Neuronal stem cell (in vitro differentiated cells): Measurements from ENCODE around the gene TUBA4A.

Source experiments
- DNase-seq: peaks from one replicate; pipeline ENCODE4 v3.0.0-alpha.2; 2013; ENCODE audit warnings: low spot score
- H2AFZ ChIP-seq: one replicate; pipeline ENCODE4 v1.6.1; 2013; ENCODE audit warnings: mild to moderate bottlenecking, low read length, inconsistent platforms
- H2AK5ac ChIP-seq: 2 replicates; pipeline ENCODE4 v1.6.1; 2013; ENCODE audit warnings: low read depth, mild to moderate bottlenecking, inconsistent platforms, low read length, moderate library complexity, mixed read lengths
- H2BK120ac ChIP-seq: 2 replicates; pipeline ENCODE4 v1.6.1; 2013; ENCODE audit warnings: low read depth, mild to moderate bottlenecking, inconsistent platforms, low read length, moderate library complexity, mixed read lengths
- H2BK12ac ChIP-seq: one replicate; pipeline ENCODE4 v1.6.1; 2013; ENCODE audit warnings: low read length, inconsistent platforms
- H2BK15ac ChIP-seq: 2 replicates; pipeline ENCODE4 v1.6.1; 2013; ENCODE audit warnings: mild to moderate bottlenecking, low read length, inconsistent platforms, mixed read lengths
- H2BK5ac ChIP-seq: one replicate; pipeline ENCODE4 v1.6.1; 2013; ENCODE audit warnings: inconsistent platforms, mild to moderate bottlenecking, low read length, moderate library complexity
- H3K14ac ChIP-seq: one replicate; pipeline ENCODE4 v1.6.1; 2013; ENCODE audit warnings: low read length, inconsistent platforms
- H3K18ac ChIP-seq: 2 replicates; pipeline ENCODE4 v1.6.1; 2013; ENCODE audit warnings: low read length, inconsistent platforms
- H3K23ac ChIP-seq: 2 replicates; pipeline ENCODE4 v1.6.1; 2013; ENCODE audit warnings: low read depth, mild to moderate bottlenecking, mixed read lengths, low read length, inconsistent platforms; ENCODE audit not compliant: poor library complexity
- H3K27ac ChIP-seq: replicated peaks from 3 replicates; pipeline ENCODE4 v1.5.1; 2013; ENCODE audit warnings: low read length, inconsistent platforms
- H3K27me3 ChIP-seq, 3 experiments: 2 replicates each; pipeline ENCODE4 v1.6.1; 2013; ENCODE audit warnings: low read length in 3 of 3, mild to moderate bottlenecking in 2 of 3, inconsistent platforms in 1 of 3, low read depth in 1 of 3, mixed read lengths in 1 of 3, moderate library complexity in 1 of 3; ENCODE audit not compliant: control insufficient read depth in 3 of 3, insufficient read depth in 3 of 3
- H3K36me3 ChIP-seq, 2 donors: replicated peaks in 1 of 2; 2 replicates each; pipeline ENCODE4 v1.6.1; 2013; ENCODE audit warnings: low read length in 2 of 2; ENCODE audit not compliant: control insufficient read depth in 2 of 2, insufficient read depth in 2 of 2
- H3K4ac ChIP-seq: 2 replicates; pipeline ENCODE4 v1.6.1; 2013; ENCODE audit warnings: inconsistent platforms, mild to moderate bottlenecking, low read length, moderate library complexity
- H3K4me1 ChIP-seq, 2 donors: 1 replicate in 1 of 2; 2 replicates in 1 of 2; pipeline ENCODE4 v1.6.1; 2013; ENCODE audit warnings: low read length in 2 of 2, low read depth in 1 of 2; ENCODE audit not compliant: control insufficient read depth in 2 of 2, insufficient read depth in 1 of 2
- H3K4me2 ChIP-seq: one replicate; pipeline ENCODE4 v1.6.1; 2013; ENCODE audit warnings: mild to moderate bottlenecking, low read length, inconsistent platforms; ENCODE audit not compliant: insufficient read depth, poor library complexity, severe bottlenecking
- H3K4me3 ChIP-seq, 2 donors: 2 replicates each; pipeline ENCODE4 v1.5.1; 2013; ENCODE audit warnings: low read length in 2 of 2, mild to moderate bottlenecking in 2 of 2, inconsistent platforms in 1 of 2, moderate library complexity in 1 of 2
- H3K79me1 ChIP-seq: one replicate; pipeline ENCODE4 v1.6.1; 2013; ENCODE audit warnings: low read depth, mild to moderate bottlenecking, inconsistent platforms, low read length, moderate library complexity
- H3K9ac ChIP-seq: one replicate; pipeline ENCODE4 v1.6.1; 2013; ENCODE audit warnings: mild to moderate bottlenecking, low read depth, low read length, inconsistent platforms; ENCODE audit not compliant: poor library complexity
- H3K9me3 ChIP-seq, 2 donors: replicated peaks in 1 of 2; 2 replicates each; pipeline versions ENCODE3 to v1.6.1; 2013; ENCODE audit warnings: low read length in 2 of 2, mild to moderate bottlenecking in 2 of 2, inconsistent platforms in 1 of 2, low read depth in 1 of 2, mixed read lengths in 1 of 2, moderate library complexity in 1 of 2; ENCODE audit not compliant: control insufficient read depth in 2 of 2, insufficient read depth in 1 of 2
- H4K8ac ChIP-seq: one replicate; pipeline ENCODE4 v1.6.1; 2013; ENCODE audit warnings: low read depth, mild to moderate bottlenecking, inconsistent platforms, low read length, moderate library complexity
- H4K91ac ChIP-seq: one replicate; pipeline ENCODE4 v1.6.1; 2013; ENCODE audit warnings: low read length, low read depth, mild to moderate bottlenecking, inconsistent platforms; ENCODE audit not compliant: poor library complexity
- WGBS, 2 donors: extraction: QIAGEN DNeasy Blood & Tissue Kit; methylation state at CpG; one replicate each; pipeline ENCODE4 v1.1.7; 2013; ENCODE audit warnings: missing lambda C conversion rate in 2 of 2, mixed read lengths in 1 of 2; ENCODE audit not compliant: insufficient read length in 2 of 2, insufficient replicate concordance in 1 of 2; ENCODE audit errors: extremely low coverage in 2 of 2; 5-methylcytosine and 5-hydroxymethylcytosine counted together

Gene TUBA4A

GRCh38 chr2:219209236-219210195 lies 44.2 kb downstream of the TUBA4A start:
- H3K14ac ChIP-seq: no peak overlapping the region
- H2AK5ac ChIP-seq: no peak overlapping the region
- no peak overlapping the region for H3K27ac ChIP-seq
- H2BK5ac ChIP-seq: no peak overlapping the region
- H4K91ac ChIP-seq: no peak overlapping the region
- no peak overlapping the region for H2BK120ac ChIP-seq
- H3K4me1 ChIP-seq: peaks cover 7 to 8% of the 10 kb centered on the region in 2 donors
- no peaks in the 10 kb centered on the region for H3K27me3 ChIP-seq
- peak overlapping the region; percentile 24 for H3K9ac ChIP-seq
- peaks cover 0 to 2% of the 10 kb centered on the region in 2 donors for H3K9me3 ChIP-seq
- H2BK15ac ChIP-seq: no peak overlapping the region
- DNase-seq: no peak
- H2BK12ac ChIP-seq: no peak overlapping the region
- H3K4ac ChIP-seq: no peak overlapping the region
- peaks cover 47 to 62% of the 10 kb centered on the region in 2 donors for H3K36me3 ChIP-seq
- H3K79me1 ChIP-seq: no peaks in the 10 kb centered on the region
- H3K18ac ChIP-seq: no peak overlapping the region
- no peak overlapping the region for H4K8ac ChIP-seq
- H2AFZ ChIP-seq: no peak overlapping the region
- H3K4me2 ChIP-seq: no peak overlapping the region
- WGBS, 2 donors: no CpG with 5 or more reads among the region's 18 CpGs
- H3K23ac ChIP-seq: no peak overlapping the region
- no peak overlapping the region for H3K4me3 ChIP-seq

- peaks cover 0 to 2% of the 10 kb centered on the region in 2 donors for H3K9me3 ChIP-seq
- H3K36me3 ChIP-seq: peaks cover 35 to 48% of the 10 kb centered on the region in 2 donors
- WGBS, 2 donors: no CpG with 5 or more reads among the region's 17 CpGs
- no peak overlapping the region for H2AFZ ChIP-seq
- no peak overlapping the region for H3K4me3 ChIP-seq
- H3K4me2 ChIP-seq: no peak overlapping the region
- peaks cover 7 to 8% of the 10 kb centered on the region in 2 donors for H3K4me1 ChIP-seq
- no peak overlapping the region for H3K9ac ChIP-seq
- H3K18ac ChIP-seq: no peak overlapping the region
- H3K27me3 ChIP-seq: no peaks in the 10 kb centered on the region
- H3K27ac ChIP-seq: no peak overlapping the region
- H2BK15ac ChIP-seq: no peak overlapping the region
- DNase-seq: no peak
- H2AK5ac ChIP-seq: no peak overlapping the region
- no peak overlapping the region for H2BK5ac ChIP-seq
- H2BK120ac ChIP-seq: no peak overlapping the region
- no peaks in the 10 kb centered on the region for H3K79me1 ChIP-seq
- no peak overlapping the region for H3K4ac ChIP-seq
- H2BK12ac ChIP-seq: no peak overlapping the region
- H3K14ac ChIP-seq: no peak overlapping the region
- no peak overlapping the region for H4K8ac ChIP-seq
- no peak overlapping the region for H3K23ac ChIP-seq
- no peak overlapping the region for H4K91ac ChIP-seq
Observed at GRCh38 chr2:219207884-219208740, 45.6 kb downstream of the TUBA4A start.

GRCh38 chr2:219207134-219207883 lies 46.4 kb downstream of the TUBA4A start:
- Histone ChIP-seq H3K79me1 (no peaks in the 10 kb centered on the region), H3K4me1 (peaks cover 7 to 8% of the 10 kb centered on the region in 2 donors)
- WGBS, 2 donors: no CpG with 5 or more reads among the region's 22 CpGs

More at GRCh38 chr2:219207134-219207883, 46.4 kb downstream of the TUBA4A start:
- Histone ChIP-seq H2AFZ (peak overlapping the region; percentile 96), H2AK5ac (no peak overlapping the region), H2BK5ac (no peak overlapping the region), H3K23ac (no peak overlapping the region), H2BK120ac (no peak overlapping the region), H3K4me2 (peak overlapping the region; percentile 51), H3K27me3 (no peaks in the 10 kb centered on the region), H3K27ac (peak overlapping the region; percentile 93), H2BK12ac (no peak overlapping the region), H3K9me3 (peaks cover 0 to 2% of the 10 kb centered on the region in 2 donors), H3K14ac (no peak overlapping the region), H3K4me3 (peak overlapping the region; percentile 54 to 82), H4K8ac (no peak overlapping the region), H4K91ac (no peak overlapping the region), H3K36me3 (peaks cover 30 to 41% of the 10 kb centered on the region in 2 donors), H3K9ac (peak overlapping the region; percentile 45), H3K4ac (no peak overlapping the region), H2BK15ac (no peak overlapping the region), H3K18ac (peak overlapping the region; percentile 33)
- no peak for DNase-seq
